NB4 (cell line): ENCODE results near the gene OR2AG2.

Source experiments
- DNase-seq: peaks from one replicate; pipeline ENCODE4 v3.0.0; 2010; ENCODE audit warnings: low read depth
- H3K4me3 ChIP-seq: one replicate; pipeline ENCODE4 v1.5.1; 2011; ENCODE audit warnings: mild to moderate bottlenecking, low read depth, low read length, moderate library complexity
- MYC ChIP-seq: IDR thresholded peaks from 2 replicates; pipeline ENCODE4 v1.6.1; 2011; ENCODE audit warnings: low read depth, low read length
- POLR2A ChIP-seq: IDR thresholded peaks from 2 replicates; pipeline ENCODE4 v1.6.1; 2011; ENCODE audit warnings: mild to moderate bottlenecking; ENCODE audit not compliant: insufficient read length; ENCODE audit errors: extremely low read depth
- TF ChIP-seq, protein P1 (sequence below): IDR thresholded peaks from 2 replicates; pipeline ENCODE4 v1.6.1; 2011; ENCODE audit warnings: low read depth, low read length
- TF ChIP-seq, protein P2 (sequence below): IDR thresholded peaks from one replicate; pipeline ENCODE4 v1.5.1; 2012; ENCODE audit warnings: low read depth, low read length

Gene OR2AG2

DNA sequence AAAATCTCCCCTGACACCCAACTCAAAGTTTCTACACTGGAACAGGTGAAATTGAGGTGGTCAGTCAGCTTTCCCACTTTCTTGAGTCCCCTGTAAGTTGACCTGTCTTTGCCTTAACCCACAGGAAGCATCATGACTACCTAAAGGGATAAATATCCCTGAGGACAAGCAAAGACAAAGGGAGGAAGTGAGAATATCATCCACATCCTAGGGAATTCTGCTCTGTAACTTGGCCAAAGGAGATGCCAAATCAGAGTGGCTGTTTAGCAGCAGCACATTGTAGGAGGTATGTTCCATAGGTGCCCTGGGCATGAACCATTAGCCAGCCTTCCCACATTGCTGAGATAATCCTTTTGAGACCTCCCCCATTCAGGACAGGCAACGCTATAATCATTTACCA lies 47.8 kb downstream of the OR2AG2 start:
- TF ChIP-seq POLR2A, result no peak
- TF ChIP-seq, protein P1, sequence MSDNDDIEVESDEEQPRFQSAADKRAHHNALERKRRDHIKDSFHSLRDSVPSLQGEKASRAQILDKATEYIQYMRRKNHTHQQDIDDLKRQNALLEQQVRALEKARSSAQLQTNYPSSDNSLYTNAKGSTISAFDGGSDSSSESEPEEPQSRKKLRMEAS, result no peak
- TF ChIP-seq MYC, result no peak
- TF ChIP-seq, protein P2, sequence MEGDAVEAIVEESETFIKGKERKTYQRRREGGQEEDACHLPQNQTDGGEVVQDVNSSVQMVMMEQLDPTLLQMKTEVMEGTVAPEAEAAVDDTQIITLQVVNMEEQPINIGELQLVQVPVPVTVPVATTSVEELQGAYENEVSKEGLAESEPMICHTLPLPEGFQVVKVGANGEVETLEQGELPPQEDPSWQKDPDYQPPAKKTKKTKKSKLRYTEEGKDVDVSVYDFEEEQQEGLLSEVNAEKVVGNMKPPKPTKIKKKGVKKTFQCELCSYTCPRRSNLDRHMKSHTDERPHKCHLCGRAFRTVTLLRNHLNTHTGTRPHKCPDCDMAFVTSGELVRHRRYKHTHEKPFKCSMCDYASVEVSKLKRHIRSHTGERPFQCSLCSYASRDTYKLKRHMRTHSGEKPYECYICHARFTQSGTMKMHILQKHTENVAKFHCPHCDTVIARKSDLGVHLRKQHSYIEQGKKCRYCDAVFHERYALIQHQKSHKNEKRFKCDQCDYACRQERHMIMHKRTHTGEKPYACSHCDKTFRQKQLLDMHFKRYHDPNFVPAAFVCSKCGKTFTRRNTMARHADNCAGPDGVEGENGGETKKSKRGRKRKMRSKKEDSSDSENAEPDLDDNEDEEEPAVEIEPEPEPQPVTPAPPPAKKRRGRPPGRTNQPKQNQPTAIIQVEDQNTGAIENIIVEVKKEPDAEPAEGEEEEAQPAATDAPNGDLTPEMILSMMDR, result no peak
- no peak overlapping the region for H3K4me3 ChIP-seq
- DNase-seq, result no peak

DNA sequence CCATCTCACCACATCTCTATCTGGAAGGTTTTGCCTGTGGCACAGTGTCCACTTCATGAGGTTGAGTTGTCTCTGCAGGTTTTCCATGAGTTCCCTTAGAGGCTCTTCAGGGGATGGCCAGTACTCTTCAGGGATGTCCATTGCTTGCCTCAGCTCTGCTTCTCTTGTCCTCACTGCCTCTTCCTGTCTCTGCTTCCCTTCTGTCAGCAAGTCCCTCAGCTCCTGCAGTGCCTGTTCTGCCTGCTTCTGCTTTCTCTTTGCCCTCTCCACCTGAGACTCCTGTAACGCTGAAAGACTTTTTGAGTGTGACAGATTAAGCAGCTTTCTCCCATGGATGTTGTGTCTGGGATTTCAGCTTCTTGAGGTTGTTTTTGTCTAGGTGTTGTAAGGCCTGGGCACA lies 50.4 kb downstream of the OR2AG2 start:
- no peak for DNase-seq
- TF ChIP-seq MYC, result no peak
- TF ChIP-seq, protein P2, result no peak
- TF ChIP-seq POLR2A, result no peak
- TF ChIP-seq, protein P1, result no peak
- no peak overlapping the region for H3K4me3 ChIP-seq

DNA sequence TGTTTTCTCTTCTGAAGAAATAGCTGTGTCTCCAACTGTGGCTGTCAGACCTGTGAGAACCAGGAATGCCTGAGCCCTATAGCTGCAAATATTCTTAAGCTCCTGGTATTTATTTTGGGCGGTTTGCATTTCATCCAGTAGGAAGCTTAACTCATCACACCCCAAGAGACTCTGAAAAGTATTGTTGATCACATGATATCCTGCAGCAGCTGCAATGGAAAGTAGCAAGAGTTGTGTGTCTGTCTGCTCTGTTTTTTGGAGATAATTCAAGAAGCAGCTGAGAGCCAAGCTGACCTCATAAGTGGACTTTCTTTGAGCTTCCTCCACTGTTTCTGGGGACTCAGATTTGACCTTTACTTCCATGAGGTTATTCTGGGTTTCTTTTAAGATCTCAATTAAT lies 52.2 kb downstream of the OR2AG2 start:
- no peak for DNase-seq
- no peak overlapping the region for H3K4me3 ChIP-seq
- TF ChIP-seq MYC, result no peak
- TF ChIP-seq, protein P2, result no peak
- TF ChIP-seq, protein P1, result no peak
- TF ChIP-seq POLR2A, result no peak

DNA sequence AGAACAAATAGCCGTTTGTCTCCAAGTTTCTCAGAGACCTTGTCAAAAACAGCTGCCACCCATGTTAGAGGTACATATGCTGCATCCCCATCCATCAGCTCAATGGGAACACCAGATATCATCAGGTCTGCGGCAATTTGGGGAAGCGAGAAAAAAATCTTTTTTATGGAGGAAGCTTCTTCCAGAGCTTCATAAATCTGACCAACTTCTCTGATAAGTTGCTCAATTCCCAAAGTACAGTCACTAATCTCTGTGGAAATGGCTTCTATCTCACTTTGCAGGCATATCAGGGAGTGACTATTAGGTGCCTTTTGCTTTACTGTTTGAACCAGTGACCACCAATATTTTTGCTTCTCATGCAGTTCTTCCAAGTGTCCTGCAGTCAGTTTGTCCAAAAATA lies 54.4 kb downstream of the OR2AG2 start:
- no peak for DNase-seq
- H3K4me3 ChIP-seq, result no peak overlapping the region
- no peak for TF ChIP-seq POLR2A
- no peak for TF ChIP-seq MYC
- TF ChIP-seq, protein P2, result no peak
- TF ChIP-seq, protein P1, result no peak
